Glutamatergic neuron (in vitro differentiated cells): ENCODE data around the gene LSM14B. TPM values are rescaled to one million over a fixed set of nuclear protein-coding genes. Genes with fewer than 3 reads are reported as not detected.

Experiments
- DNase-seq: peaks from one replicate; pipeline ENCODE4 v3.0.0; 2022
- H3K27ac Mint-ChIP-seq: one replicate; pipeline ENCODE4 v1.8.0; 2020; ENCODE audit warnings: mild to moderate bottlenecking, mixed read lengths, inconsistent platforms; ENCODE audit not compliant: unreplicated experiment
- H3K27me3 Mint-ChIP-seq: one replicate; pipeline ENCODE4 v1.8.0; 2020; ENCODE audit warnings: mild to moderate bottlenecking, moderate library complexity, mixed read lengths, inconsistent platforms; ENCODE audit not compliant: unreplicated experiment
- H3K36me3 Mint-ChIP-seq: one replicate; pipeline ENCODE4 v1.8.0; 2020; ENCODE audit warnings: mild to moderate bottlenecking, mixed read lengths, inconsistent platforms; ENCODE audit not compliant: unreplicated experiment
- H3K4me1 Mint-ChIP-seq: one replicate; pipeline ENCODE4 v1.8.0; 2020; ENCODE audit warnings: mild to moderate bottlenecking, low read depth, mixed read lengths, inconsistent platforms; ENCODE audit not compliant: unreplicated experiment
- H3K4me3 Mint-ChIP-seq: one replicate; pipeline ENCODE4 v1.8.0; 2020; ENCODE audit warnings: mild to moderate bottlenecking, mixed read lengths, inconsistent platforms; ENCODE audit not compliant: unreplicated experiment
- H3K9me3 Mint-ChIP-seq: one replicate; pipeline ENCODE4 v1.8.0; 2020; ENCODE audit warnings: mild to moderate bottlenecking, moderate library complexity, mixed read lengths, inconsistent platforms; ENCODE audit not compliant: unreplicated experiment
- CTCF ChIP-seq: fragments of 200-600 bp; sonication (generic); IDR thresholded peaks from one replicate; pipeline ENCODE4 v1.5.0; 2021; ENCODE audit not compliant: partially characterized antibody, unreplicated experiment
- total RNA-seq: library from RNA; stranded (reverse); fragmentation: NEBNext Ultra II Directional; extraction: Animal tissue kit (Norgen Biotek cat#: 25700); gene quantifications from one replicate; pipeline ENCODE4 v1.2.1, GENCODE V29; 2021; ENCODE audit not compliant: unreplicated experiment

The LSM14B gene
- total RNA-seq, 1 donor from 2014 or later = 73.6 TPM

GRCh38 chr20:62176866-62177265 is 54.6 kb downstream of the LSM14B start:
- TF ChIP-seq CTCF = no peak
- Mint-ChIP-seq H3K27ac (no peak overlapping the region), H3K9me3 (peaks cover 5% of the 10 kb centered on the region), H3K27me3 (peaks cover 2% of the 10 kb centered on the region), H3K4me1 (peaks cover 6% of the 10 kb centered on the region), H3K4me3 (no peak overlapping the region), H3K36me3 (peaks cover 3% of the 10 kb centered on the region)
- DNase-seq = no peak

- peaks cover 6% of the 10 kb centered on the region for H3K4me1 Mint-ChIP-seq
- peak overlapping the region; percentile 40 for H3K4me3 Mint-ChIP-seq
- H3K36me3 Mint-ChIP-seq = peaks cover 3% of the 10 kb centered on the region
- no peak for TF ChIP-seq CTCF
- H3K27ac Mint-ChIP-seq = peak overlapping the region; percentile 6
- H3K9me3 Mint-ChIP-seq = peaks cover 5% of the 10 kb centered on the region
- DNase-seq = peak; percentile 37
- peaks cover 2% of the 10 kb centered on the region for H3K27me3 Mint-ChIP-seq
Observed at GRCh38 chr20:62177307-62177706, 55.0 kb downstream of the LSM14B start.

- Mint-ChIP-seq H3K27me3 (peaks cover 4% of the 10 kb centered on the region), H3K9me3 (peaks cover 7% of the 10 kb centered on the region), H3K36me3 (peaks cover 3% of the 10 kb centered on the region), H3K4me1 (peaks cover 8% of the 10 kb centered on the region), H3K27ac (no peak overlapping the region), H3K4me3 (no peak overlapping the region)
- DNase-seq = peak; percentile 10
- no peak for TF ChIP-seq CTCF
Observed at GRCh38 chr20:62178316-62179161, 56.3 kb downstream of the LSM14B start.

GRCh38 chr20:62179162-62179504 is 56.9 kb downstream of the LSM14B start:
- Mint-ChIP-seq H3K27ac (no peak overlapping the region), H3K36me3 (peaks cover 1% of the 10 kb centered on the region), H3K27me3 (peaks cover 4% of the 10 kb centered on the region), H3K9me3 (peaks cover 7% of the 10 kb centered on the region), H3K4me3 (no peak overlapping the region), H3K4me1 (peaks cover 10% of the 10 kb centered on the region)
- DNase-seq = peak; percentile 8
- no peak for TF ChIP-seq CTCF

GRCh38 chr20:62181808-62182207 is 59.5 kb downstream of the LSM14B start:
- Mint-ChIP-seq H3K9me3 (peaks cover 4% of the 10 kb centered on the region), H3K27me3 (peaks cover 2% of the 10 kb centered on the region), H3K27ac (peak overlapping the region; percentile 85), H3K4me1 (peaks cover 15% of the 10 kb centered on the region), H3K36me3 (no peaks in the 10 kb centered on the region), H3K4me3 (peak overlapping the region; percentile 89)
- no peak for DNase-seq
- no peak for TF ChIP-seq CTCF
